HG03439 (cell line): ENCODE measurements around the gene TACR1.
"Not testable (repeated sequence)": the region's sequence is repeated elsewhere in the genome, so short reads cannot be mapped to it uniquely, and the experiment has no call there.

Source experiments
- ATAC-seq: cut with Tn5 transposase; IDR thresholded peaks from one replicate; pipeline ENCODE4 v1.9.1; 2021; ENCODE audit warnings: mild to moderate bottlenecking, moderate library complexity; ENCODE audit not compliant: unreplicated experiment

Gene TACR1

DNA sequence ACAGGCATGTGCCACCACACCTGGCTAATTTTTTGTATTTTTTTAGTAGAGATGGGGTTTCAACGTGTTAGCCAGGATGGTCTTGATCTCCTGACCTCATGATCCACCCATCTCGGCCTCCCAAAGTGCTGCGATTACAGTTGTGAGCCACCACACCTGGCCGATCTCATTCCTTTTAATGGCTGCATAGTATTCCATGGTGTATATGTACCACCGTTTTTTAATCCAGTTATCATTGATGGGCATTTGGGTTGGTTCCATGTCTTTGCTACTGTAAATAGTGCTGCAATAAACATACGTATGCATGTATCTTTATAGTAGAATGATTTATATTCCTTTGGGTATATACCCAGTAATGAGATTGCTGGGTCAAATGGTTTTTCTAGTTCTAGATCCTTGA lies 51.4 kb downstream of the TACR1 start:
- ATAC-seq = not testable (repeated sequence)

DNA sequence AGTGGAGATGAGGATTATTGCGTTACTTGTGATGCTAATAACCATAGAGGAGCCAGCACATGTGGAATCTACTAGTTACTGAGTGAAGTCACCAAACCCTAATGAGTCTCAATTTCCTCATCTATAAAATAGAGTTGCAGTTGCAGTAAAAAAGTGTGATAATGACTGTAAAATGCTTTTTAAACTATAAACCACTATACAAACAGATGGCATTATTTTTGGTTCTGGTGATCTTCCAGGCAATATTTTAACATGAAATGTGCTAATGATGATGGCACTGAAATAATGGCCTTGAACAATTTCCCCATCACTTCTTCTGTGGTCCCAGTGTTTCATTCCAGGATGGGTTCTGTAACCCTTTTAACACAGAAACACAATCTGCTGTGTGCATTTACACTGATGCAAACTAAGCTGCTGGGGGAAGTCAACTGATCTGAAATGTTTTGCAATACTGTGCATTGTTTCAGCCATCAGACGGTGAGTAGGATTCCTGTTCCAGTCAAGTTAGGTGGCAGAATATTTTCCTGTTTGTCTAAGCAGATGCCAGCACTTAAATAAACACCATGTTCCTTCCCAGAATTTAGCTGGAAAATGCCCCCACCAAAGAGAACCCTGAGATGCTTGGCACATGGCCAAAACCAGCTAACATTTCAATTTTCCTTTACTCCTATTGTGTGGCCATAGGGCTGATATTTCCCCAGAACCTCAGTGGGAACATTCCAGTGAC lies 52.6 kb downstream of the TACR1 start:
- no peak for ATAC-seq

DNA sequence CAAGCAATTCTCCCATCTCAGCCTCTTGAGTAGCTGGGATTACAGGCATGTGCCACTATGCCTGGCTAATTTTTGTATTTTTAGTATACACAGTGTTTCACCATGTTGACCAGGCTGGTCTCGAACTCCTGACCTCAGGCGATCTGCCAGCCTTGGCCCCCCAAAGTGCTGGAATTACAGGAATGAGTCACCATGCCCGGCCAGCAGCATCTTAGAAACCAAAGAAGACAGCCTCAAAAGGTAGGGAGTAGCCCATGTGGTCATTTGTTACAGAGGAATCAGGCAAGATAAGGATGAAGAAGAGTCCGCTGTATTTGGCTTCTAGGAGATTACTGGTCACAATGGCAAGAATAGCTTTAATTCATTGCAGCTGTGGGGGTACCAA lies 53.1 kb downstream of the TACR1 start:
- not testable (repeated sequence) for ATAC-seq

DNA sequence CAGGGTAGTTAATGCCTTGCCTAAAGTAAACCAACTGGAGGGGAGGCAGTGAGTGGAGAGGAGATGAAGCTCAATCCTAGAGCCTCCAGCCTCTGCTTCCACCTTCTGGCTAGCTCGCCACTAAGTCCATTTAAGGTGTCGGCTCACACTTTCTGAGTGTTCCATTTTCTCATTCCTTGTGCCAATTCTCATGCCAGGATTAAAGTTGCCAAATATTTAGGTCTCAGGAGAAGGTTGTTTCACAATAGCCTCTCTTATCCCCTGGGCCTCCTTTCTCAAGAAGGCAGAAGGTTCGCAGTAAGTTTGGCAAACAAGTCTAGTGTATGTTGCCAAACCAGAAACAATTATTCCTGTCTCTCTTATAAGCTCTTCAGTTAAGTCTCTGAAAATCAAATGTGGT lies 57.2 kb downstream of the TACR1 start:
- ATAC-seq = no peak

DNA sequence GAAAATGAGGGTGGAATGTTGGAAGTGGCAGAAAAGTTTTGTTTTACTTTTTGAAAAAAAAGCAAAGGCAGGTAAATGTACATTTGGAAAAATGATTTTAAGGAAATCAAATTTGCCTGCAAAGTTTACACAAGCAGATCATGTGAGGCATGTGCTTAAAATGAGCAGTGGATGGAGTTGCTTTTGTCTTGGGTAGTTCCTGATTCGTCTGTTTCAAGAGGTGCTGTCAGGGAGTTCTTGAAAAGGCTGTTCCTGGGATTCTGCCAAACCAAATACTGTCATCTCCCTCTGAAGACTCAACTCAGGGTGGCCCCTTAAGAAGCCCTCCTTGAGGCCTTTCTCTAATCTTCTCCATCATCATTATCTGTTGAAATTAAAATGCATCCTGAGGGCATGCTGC lies 59.0 kb downstream of the TACR1 start:
- ATAC-seq = no peak

DNA sequence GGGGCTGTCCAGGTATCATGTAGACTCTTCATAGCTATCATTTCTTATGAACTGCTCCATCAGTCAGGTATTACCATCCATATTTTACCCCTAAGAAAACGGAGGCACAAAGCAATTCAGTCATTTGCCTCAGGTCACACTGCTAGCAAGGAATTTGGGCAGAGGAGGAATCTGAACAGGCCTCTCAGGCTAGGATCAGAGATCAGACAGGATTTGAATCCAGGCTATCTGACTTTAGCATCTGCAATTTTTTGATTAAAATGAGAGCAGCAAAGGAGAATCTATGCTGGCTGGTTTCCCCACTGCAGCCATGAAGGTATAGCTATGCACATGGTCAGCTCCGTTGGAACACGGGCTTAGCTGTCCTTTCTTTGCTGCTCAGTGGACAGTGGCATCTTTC lies 60.1 kb downstream of the TACR1 start:
- ATAC-seq = no peak

DNA sequence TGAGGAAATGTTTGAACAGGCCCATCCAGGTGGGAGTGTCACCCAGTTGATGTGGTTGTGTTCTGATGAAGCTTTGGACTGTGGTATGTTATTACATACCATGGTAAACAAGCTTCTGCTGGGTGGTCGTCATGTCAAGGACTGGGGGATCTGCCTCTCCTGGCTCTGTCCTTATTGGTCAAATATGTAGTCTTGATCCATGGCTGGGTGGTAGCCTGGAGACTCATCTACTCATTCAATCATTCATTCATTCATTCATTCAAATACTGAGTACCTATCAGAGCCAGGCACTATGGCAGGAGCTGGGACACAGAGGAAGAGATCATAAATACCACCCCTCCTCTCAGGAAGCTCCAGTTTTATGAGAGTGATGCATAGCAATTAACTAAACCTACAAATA lies 60.8 kb downstream of the TACR1 start:
- no peak for ATAC-seq

DNA sequence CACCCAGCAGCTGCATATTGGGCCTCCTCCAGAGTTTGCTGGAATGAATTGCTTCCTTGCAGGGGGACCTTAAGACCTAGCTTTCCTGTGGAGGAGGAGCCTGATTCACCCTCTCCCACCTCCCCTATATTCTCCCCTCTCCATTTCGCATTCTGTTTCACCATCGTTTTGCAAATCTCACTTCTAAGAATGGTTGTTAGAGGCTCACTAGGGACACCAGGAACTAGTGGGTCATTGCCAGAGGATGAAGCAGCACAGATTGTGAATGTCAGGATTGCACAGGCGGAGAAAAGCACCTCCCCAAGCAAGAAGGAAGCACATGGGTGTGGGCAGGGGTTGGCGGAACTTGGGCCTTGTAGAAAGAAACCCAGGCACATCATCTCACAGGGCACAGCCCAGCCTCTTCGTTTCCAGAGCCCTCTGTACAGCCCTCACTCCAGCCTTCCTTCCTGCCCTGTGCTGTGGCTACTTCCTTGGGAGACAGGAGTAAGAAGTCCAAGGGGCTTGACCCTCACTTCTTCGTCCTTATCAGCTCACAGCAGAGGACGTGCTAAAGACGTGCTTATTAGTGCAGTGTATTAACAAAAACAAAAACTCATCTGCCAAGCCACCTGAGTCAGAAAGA lies 63.4 kb downstream of the TACR1 start:
- no peak for ATAC-seq

DNA sequence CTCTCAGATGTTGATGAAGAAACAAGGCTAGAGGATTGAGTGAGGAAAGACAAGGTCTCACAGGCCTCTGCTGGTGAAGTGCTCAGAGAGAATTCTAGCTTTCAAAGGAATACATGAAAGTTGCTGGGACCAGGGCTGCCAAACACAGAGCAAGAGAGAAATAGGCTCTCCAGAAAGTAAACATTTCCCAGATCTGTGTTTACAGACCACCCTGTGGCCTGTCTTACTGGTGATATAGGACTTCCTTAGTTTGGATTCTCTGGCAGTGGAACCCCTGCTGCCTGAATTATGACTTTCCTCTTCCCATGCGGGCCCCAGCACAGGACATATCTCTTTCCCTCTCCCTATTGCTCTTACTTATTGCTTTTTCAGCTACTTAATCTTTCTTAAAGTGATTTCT lies 64.5 kb downstream of the TACR1 start:
- ATAC-seq = no peak

DNA sequence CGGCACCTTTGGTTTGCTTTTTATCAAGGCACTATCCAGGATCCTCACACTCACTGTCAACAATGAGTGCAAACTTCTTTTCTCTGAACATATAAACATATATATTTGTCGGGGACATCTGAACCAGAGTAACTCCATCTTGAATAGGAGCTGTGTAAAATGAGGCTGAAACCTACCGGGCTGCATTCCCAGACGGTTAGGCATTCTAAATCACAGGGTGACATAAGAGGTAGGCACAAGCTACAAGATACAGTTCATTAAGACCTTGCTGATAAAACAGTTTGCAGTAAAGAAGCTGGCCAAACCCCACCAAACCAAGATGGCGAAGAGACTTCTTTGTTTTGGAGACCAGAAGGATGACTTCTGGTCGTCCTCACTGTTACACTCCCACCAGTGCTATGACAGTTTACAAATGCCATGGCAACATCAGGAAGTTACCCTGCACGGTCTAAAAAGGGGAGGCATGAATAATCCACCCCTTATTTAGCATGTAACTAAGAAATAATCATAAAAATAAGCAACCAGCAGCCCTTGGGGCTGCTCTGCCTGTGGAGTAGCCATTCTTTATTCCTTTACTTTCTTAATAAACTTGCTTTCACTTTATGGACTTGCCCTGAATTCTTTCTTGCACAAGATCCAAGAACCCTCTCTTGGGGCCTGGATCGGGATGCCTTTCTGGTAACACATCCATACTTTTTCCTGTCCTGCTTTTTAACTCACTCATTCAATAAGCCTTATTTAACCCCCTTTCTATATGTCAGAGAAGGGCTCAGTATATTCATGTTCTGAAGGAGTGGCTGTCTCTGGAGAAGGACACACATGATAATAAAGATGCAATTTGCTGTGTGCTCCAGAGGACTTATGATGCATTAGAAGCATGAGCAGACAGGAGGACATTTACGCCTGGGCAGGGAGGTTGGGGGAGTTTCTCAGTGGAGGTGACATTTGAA lies 65.4 kb downstream of the TACR1 start:
- ATAC-seq = no peak

DNA sequence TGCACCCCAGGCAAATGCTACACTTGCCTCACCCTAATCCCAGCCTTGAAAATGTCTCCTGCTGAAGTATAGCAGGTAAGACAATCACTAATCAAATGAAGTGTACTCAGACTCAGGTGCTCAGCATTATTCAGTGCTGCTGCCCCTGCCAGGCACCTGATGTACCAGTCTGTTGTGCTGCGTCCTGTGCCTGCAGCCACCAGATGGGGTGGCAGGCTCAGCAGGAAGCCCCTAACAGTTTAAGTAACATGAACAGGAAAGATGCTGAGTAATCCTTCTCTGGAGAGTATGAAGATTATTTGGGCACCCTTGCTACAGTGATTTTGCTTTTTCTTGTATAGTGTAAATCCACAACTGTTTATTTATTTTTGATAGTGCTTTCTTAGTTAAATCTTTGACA lies 69.1 kb downstream of the TACR1 start:
- ATAC-seq = no peak

DNA sequence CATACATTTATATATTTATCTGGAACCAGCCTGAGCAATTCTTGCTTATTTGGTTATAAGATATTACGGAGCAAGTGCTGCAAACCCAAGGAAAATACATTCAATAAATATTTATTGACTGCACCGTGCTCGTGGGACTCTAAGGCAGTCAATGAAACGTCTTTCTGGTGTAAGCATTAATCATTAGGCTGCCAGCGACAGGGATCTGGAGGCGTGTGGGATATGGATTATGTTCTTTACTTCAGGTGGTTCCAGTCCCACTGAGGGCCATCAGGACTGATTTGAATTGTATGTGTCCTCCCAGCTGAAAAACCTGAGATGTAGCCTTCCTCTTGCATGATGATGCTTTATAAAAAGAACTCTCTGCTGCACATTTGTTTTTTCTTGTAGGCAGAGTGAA lies 75.4 kb downstream of the TACR1 start:
- no peak for ATAC-seq

DNA sequence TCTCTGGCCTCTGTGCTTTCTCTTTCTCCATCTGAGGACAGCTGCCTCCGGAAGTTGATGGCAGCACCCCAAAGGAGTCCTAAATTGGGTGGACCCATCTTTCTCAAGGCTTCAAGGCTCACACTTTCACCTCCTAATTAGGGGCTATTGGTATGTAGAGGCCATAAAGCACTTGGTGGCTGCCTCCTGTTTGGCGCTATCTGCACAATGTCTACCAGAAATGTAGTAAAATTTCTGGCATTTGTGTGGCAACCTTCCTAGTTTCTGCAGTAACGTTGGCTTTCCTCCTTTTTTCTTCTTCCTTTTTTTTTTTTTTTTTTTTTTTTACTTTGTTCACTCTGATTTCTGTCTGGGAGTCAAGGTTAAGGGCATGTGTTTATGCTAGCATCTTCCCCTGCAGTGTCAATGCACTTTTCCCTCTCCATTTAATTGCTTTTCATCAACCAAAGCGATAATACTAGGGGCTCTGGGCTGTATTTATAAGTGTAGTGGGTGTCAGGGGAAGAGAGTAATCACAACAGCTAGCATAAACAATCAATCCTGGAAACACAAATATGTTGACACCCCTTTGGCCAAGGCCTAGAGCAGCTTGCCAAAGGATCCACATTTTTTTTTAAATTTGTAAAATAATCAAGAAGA lies 86.0 kb downstream of the TACR1 start:
- ATAC-seq = no peak

DNA sequence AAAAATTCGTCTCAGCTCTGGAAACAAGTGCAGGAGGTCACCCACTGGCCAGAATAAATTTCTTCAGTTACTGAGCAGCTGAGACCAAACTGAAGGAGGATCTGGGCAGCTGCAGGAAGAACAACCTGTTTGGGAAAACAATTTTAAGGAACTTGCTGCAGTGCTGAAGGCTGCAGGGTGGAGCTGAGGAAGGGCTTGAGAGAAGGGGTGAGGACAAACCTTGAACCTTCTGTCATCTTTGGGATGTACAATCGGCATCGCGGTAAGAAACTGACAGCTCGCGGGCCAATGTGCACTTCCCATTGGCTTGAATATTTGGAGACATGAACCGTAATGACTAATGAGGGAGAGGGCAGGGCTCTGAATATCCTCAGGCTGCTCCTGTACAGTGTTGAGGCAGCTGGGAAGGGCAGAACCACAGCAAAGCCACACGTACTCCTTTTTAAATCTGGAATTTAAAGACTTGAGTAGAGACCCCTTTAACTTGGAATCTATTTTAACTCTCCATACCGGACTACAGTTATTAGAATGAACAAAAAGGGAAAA lies 90.3 kb downstream of the TACR1 start:
- no peak for ATAC-seq

DNA sequence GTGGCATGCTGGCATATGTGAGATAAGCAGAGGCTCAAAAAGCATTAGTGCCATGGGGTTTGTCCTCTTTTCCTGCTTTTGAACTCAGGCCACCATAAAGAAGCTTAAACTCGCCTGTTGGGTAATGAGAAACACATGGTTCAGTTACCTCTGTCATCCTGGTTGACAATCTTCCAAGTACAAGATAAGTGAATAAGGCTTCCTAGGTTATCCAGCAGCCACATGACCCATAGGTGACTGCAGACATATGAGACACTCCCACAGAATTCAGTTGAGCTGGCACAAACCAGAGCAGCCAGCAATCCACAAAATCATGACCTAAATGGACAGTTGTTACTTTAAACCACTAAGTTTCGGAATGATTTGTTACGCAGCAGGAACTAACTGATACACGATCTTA lies 97.3 kb downstream of the TACR1 start:
- ATAC-seq = no peak

DNA sequence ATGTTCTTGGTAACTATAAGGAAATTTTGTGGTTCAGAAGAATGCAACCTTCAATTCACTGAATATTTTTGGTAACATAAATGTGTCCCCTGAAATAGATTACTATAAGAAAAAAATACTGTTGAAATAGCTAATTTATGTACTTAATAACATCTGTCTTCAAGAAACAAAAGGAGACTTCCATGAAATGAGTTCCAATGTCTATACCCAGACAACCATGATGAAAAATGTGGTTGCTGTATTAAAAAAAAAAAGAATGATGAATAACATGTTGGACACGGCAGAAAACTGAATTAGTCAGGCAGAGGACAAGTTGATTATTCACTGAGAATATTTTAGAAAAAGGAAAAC lies 98.5 kb downstream of the TACR1 start:
- ATAC-seq = no peak

DNA sequence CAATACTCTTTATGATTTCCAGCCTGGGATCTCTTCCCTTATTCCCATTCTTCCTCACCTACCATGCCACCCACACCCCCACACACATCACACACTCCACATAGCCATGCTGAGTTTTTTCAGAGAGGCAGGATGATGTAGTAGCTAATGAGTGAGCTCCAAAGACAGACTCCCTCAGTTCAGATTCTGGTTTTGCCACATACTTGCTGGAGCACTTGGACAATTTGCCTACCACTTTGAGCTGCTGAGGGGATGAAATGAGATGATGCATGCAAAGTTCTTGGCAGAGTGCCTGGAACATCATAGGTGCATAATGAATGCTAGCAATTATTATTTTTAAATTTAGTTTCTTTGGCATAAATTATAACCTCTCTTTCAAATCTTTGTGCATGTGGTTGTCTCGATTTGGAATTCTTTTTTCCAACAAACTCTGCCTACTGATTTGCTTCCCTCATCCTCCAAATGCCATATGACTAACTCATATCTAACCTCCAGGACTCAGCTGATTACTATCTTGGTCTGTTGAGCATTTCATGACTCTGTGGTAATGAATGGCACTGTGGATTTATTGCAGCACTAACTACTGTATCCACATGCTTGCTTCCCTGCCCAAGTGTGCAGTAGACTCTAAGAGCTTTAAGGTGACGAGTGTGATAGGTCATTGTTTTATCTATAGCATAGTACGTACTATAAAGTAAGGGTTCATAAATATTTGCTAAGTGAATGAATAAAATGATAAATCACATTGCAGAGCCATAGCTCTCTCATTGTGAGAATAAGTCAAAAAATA lies 99.1 kb downstream of the TACR1 start:
- ATAC-seq = no peak

DNA sequence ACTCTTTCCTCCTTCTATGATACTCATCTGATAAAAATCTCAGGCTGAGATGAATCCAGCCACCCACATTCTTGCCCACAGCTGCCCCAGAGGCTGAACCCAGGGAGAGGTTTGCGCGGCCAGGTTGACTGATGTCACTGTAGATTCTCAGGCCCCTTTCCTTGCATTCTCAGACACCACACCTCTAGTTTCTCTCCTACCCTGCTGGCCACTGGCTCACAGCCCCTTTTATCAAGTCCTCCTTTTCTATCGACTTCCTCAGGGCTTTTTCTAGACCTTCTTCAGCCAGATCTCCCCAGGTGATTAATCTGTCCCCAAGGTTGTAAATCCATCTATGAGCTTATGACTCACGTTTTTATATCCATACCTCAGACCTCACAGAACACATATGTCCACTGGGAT lies 99.8 kb downstream of the TACR1 start:
- no peak for ATAC-seq

DNA sequence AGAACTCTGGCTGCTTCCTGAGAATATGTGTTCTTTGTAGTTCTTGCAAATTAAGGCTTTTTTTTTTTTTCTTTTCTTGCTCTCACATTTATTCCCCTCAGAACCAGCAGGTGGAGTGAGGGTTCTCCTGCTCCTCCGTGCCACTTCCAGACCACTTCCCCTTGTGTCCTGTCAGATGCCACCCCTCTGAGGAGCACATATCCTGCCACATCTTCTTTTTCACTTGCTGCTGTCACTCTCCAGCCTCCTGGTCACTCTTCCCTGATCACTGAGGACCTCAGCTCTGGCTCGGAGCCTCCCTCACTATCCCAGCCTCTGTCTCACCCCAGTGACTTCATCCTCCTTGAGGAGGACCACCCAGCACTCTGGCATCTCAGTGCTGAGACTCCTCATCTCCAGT lies 100.5 kb downstream of the TACR1 start:
- no peak for ATAC-seq

DNA sequence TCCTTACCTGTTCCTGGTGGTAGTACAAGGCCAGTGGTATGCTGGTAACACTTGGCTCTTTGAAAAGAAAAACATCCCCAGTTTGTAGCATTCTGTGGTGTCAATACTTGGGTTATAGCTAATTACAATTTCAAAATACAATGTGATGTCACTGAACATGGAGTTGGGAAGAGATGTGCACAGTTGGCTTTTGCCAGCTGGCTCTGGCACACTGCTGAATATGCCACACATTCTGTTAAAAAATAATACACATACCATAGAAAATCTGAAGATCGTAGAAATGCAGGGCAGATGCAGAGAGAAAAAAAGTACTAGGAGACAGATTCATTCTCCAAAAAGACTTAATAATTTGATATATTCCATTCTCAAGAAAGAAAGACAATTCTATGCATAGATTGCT lies 101.5 kb downstream of the TACR1 start:
- no peak for ATAC-seq
